Dedifferentiated amniotic fluid mesenchymal stem cell (primary cell): ENCODE measurements around the gene APLF.
"Not testable (repeated sequence)": the region's sequence is repeated elsewhere in the genome, so short reads cannot be mapped to it uniquely, and the experiment has no call there.

Experiments used
- DNase-seq: peaks from one replicate; pipeline ENCODE4 v3.0.0-alpha.2; 2016; ENCODE audit errors: extremely low spot score

The APLF gene

GRCh38 chr2:68441179-68441993 lies 26.0 kb upstream of the APLF start:
- DNase-seq = peak; percentile 91

- no peak for DNase-seq
Measured at GRCh38 chr2:68441994-68442322, 25.4 kb upstream of the APLF start.

GRCh38 chr2:68446425-68446824 lies 21.0 kb upstream of the APLF start:
- not testable (repeated sequence) for DNase-seq

- DNase-seq = no peak
Measured at GRCh38 chr2:68447118-68447517, 20.3 kb upstream of the APLF start.

- no peak for DNase-seq
Measured at GRCh38 chr2:68448671-68449653, 18.4 kb upstream of the APLF start.

- DNase-seq = no peak
Measured at GRCh38 chr2:68452158-68452900, 15.1 kb upstream of the APLF start.

GRCh38 chr2:68453761-68454360 lies 13.5 kb upstream of the APLF start:
- no peak for DNase-seq

GRCh38 chr2:68454719-68455118 lies 12.7 kb upstream of the APLF start:
- no peak for DNase-seq

GRCh38 chr2:68456198-68456597 lies 11.2 kb upstream of the APLF start:
- DNase-seq = no peak

- no peak for DNase-seq
Measured at GRCh38 chr2:68458981-68459380, 8.4 kb upstream of the APLF start.

GRCh38 chr2:68463287-68463877 lies 4.0 kb upstream of the APLF start:
- peak; percentile 77 for DNase-seq

GRCh38 chr2:68464651-68465050 lies 2.7 kb upstream of the APLF start:
- DNase-seq = no peak

- DNase-seq = no peak
Measured at GRCh38 chr2:68465081-68465916, 2.1 kb upstream of the APLF start.

- peak; percentile 25 for DNase-seq
Measured at GRCh38 chr2:68466361-68466777, 1.0 kb upstream of the APLF start.

GRCh38 chr2:68466778-68467076 lies 658 bp upstream of the APLF start:
- DNase-seq = no peak

GRCh38 chr2:68468801-68469200 lies 1.4 kb downstream of the APLF start:
- no peak for DNase-seq

- no peak for DNase-seq
Measured at GRCh38 chr2:68469935-68470334, 2.5 kb downstream of the APLF start.

GRCh38 chr2:68471385-68471784 lies 4.0 kb downstream of the APLF start:
- no peak for DNase-seq

- DNase-seq = no peak
Measured at GRCh38 chr2:68472796-68473414, 5.5 kb downstream of the APLF start.

GRCh38 chr2:68475110-68475509 lies 7.7 kb downstream of the APLF start:
- no peak for DNase-seq
